ENCODE results near the gene GPR137.
A peak's percentile ranks its signal among the peaks of the same experiment; 100 is the strongest.

Gene GPR137, protein sequence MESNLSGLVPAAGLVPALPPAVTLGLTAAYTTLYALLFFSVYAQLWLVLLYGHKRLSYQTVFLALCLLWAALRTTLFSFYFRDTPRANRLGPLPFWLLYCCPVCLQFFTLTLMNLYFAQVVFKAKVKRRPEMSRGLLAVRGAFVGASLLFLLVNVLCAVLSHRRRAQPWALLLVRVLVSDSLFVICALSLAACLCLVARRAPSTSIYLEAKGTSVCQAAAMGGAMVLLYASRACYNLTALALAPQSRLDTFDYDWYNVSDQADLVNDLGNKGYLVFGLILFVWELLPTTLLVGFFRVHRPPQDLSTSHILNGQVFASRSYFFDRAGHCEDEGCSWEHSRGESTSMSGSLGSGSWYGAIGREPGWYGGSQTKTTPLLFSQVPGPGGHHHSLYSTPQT

DNA sequence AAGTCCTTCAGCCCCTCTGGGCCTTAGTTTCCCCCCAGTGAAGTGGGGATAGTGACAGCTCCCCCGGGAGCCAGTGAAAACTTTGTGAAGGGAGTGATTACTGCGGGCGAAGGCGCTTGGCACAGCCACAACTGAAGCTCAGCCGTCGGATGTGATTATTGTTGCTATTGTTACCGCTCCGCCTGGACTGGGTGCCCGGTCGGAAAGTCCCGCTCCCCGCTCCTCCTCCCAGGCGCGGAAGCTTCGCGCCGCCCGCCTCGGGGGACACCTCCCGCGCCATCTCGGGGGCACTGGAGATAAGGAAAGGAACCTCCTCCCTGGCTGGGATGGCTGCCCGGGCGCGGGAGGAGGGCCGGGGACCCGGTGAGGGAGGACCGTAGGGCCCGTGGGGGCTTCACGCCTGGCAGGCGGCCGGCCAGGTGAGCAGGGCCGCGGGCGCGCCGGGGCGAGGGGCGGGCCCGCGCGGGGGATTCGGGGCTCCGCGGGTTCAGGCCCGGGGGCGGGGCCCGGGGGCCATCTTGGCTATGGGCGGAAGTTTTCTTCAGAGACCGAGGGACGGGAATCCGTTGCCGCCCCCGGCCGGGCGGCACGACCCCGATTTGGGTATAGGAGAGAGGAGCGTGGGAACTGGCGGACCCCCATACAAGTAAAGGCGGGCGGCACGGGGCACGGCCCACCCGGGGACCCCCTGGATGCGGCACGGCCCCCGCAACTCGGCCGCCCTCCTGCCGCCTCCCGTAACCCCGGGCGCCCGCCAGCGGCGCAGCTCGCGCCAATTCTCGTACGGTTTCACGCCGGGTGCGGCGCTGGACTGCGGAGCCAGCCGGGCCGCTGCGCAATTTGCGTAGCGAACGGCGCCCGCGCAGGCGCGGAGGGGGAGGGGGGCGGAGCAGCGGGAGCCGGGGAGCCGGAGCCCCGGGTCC lies at the start of gene GPR137:
TSS of gene GPR137 (plus strand) at position 887 of the 923 bp plus-strand sequence. CDS start 677 bp downstream, outside the sequence.
- Histone ChIP-seq H3K9ac (ENCODE audit: low read depth, low read length) (0 out of 2 replicates have a peak within 1 kb of the TSS, but pooled peaks have one; percentile 12), H3K27me3 (ENCODE audit: control insufficient read depth, insufficient read depth, low read length) (peaks cover 17% of the 10 kb centered on the region), H3K9me3 (ENCODE audit: control insufficient read depth, insufficient read depth, low read length) (no peaks in the 10 kb centered on the region), H3K36me3 (ENCODE audit: control insufficient read depth, insufficient read depth, low read length) (no peaks in the 10 kb centered on the region), H3K4me3 (ENCODE audit: low read depth, low read length) (peak within 1 kb of the TSS; percentile 96), H3K27ac (ENCODE audit: low read depth, low read length) (peak within 1 kb of the TSS; percentile 85), H3K4me1 (ENCODE audit: control insufficient read depth, insufficient read depth, low read length) (peaks cover 5% of the 10 kb centered on the region; the same call in 1 of the 2 replicates)

- no peak overlapping the region for H3K9ac ChIP-seq (ENCODE audit: low read depth, low read length)
- H3K27ac ChIP-seq (ENCODE audit: low read depth, low read length): no peak overlapping the region
- no peaks in the 10 kb centered on the region for H3K9me3 ChIP-seq (ENCODE audit: control insufficient read depth, insufficient read depth, low read length)
- H3K4me3 ChIP-seq (ENCODE audit: low read depth, low read length): no peak overlapping the region
- peaks cover 9% of the 10 kb centered on the region for H3K4me1 ChIP-seq (ENCODE audit: control insufficient read depth, insufficient read depth, low read length)
- peaks cover 19% of the 10 kb centered on the region for H3K36me3 ChIP-seq (ENCODE audit: control insufficient read depth, insufficient read depth, low read length)
- H3K27me3 ChIP-seq (ENCODE audit: control insufficient read depth, insufficient read depth, low read length): no peaks in the 10 kb centered on the region; the same call in 1 of the 2 replicates
Measured at GRCh38 chr11:64237484-64237951, 48.1 kb upstream of the GPR137 start.

DNA sequence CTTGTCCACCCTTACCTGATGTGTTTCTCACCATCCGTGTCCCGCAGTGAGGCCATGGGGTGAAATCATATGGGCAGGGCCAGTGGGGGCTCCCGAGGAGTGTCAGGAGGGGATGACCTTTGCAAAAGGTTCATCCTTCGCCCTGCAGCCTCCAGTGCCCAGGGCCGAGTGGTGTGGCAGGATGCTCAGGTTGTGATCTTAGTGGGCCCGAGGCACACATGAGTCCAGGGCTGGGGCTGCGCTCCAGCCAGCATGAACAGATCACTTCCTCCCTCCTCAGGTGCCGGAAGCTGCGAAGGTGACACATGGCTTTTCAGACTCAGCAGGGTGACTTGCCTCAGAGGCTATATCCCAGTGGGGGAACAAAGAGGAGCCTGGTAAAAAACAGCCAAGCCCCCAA lies 47.6 kb upstream of the GPR137 start:
- Histone ChIP-seq H3K4me1 (ENCODE audit: control insufficient read depth, insufficient read depth, low read length) (peaks cover 9% of the 10 kb centered on the region), H3K27me3 (ENCODE audit: control insufficient read depth, insufficient read depth, low read length) (no peaks in the 10 kb centered on the region), H3K4me3 (ENCODE audit: low read depth, low read length) (no peak overlapping the region), H3K27ac (ENCODE audit: low read depth, low read length) (no peak overlapping the region), H3K36me3 (ENCODE audit: control insufficient read depth, insufficient read depth, low read length) (peaks cover 20% of the 10 kb centered on the region), H3K9me3 (ENCODE audit: control insufficient read depth, insufficient read depth, low read length) (no peaks in the 10 kb centered on the region), H3K9ac (ENCODE audit: low read depth, low read length) (no peak overlapping the region)

DNA sequence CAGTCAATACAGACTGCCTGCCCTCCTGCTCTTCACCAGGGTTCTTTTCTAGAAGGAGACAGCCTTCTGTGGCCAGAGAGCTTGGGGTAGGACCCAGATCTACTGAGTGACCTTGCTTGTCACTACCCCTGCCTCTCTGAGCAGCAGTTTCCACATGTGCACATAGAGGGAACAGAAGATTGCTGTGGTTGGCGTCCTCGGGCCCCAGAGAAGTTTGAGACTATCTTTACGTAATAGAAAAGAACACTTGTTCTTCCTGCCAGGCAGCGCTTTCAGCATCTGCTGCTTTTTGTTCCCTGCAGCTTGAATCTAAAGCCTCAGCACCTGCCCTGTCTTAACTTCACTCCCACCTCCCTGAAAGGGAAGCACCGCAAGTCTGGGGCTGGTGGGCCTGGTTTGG lies 46.6 kb upstream of the GPR137 start:
- H3K27me3 ChIP-seq (ENCODE audit: control insufficient read depth, insufficient read depth, low read length): no peaks in the 10 kb centered on the region

GRCh38 chr11:64239662-64240434 lies 45.8 kb upstream of the GPR137 start:
- Histone ChIP-seq H3K9ac (ENCODE audit: low read depth, low read length) (0 out of 2 replicates have a peak overlapping the region, but pooled peaks have one; percentile 76), H3K36me3 (ENCODE audit: control insufficient read depth, insufficient read depth, low read length) (peaks cover 34% of the 10 kb centered on the region), H3K27me3 (ENCODE audit: control insufficient read depth, insufficient read depth, low read length) (no peaks in the 10 kb centered on the region), H3K4me1 (ENCODE audit: control insufficient read depth, insufficient read depth, low read length) (peaks cover 4% of the 10 kb centered on the region), H3K9me3 (ENCODE audit: control insufficient read depth, insufficient read depth, low read length) (no peaks in the 10 kb centered on the region), H3K4me3 (ENCODE audit: low read depth, low read length) (peak overlapping the region; percentile 81), H3K27ac (ENCODE audit: low read depth, low read length) (peak overlapping the region; percentile 99)

More for the DNA sequence above, 46.6 kb upstream of the GPR137 start:
- H3K4me3 ChIP-seq (ENCODE audit: low read depth, low read length): no peak overlapping the region
- peaks cover 4% of the 10 kb centered on the region for H3K4me1 ChIP-seq (ENCODE audit: control insufficient read depth, insufficient read depth, low read length)
- H3K9ac ChIP-seq (ENCODE audit: low read depth, low read length): no peak overlapping the region
- no peak overlapping the region for H3K27ac ChIP-seq (ENCODE audit: low read depth, low read length)
- H3K9me3 ChIP-seq (ENCODE audit: control insufficient read depth, insufficient read depth, low read length): no peaks in the 10 kb centered on the region
- peaks cover 29% of the 10 kb centered on the region for H3K36me3 ChIP-seq (ENCODE audit: control insufficient read depth, insufficient read depth, low read length)

GRCh38 chr11:64240435-64241240 lies 45.0 kb upstream of the GPR137 start, which contains the start of gene FKBP2:
Gene FKBP2, plus strand, starts transcription at chr11:64241095. Its CDS starts 1,293 bp downstream, at chr11:64242388.
- Histone ChIP-seq H3K4me1 (ENCODE audit: control insufficient read depth, insufficient read depth, low read length) (peaks cover 4% of the 10 kb centered on the region), H3K27me3 (ENCODE audit: control insufficient read depth, insufficient read depth, low read length) (no peaks in the 10 kb centered on the region), H3K36me3 (ENCODE audit: control insufficient read depth, insufficient read depth, low read length) (peaks cover 35% of the 10 kb centered on the region), H3K4me3 (ENCODE audit: low read depth, low read length) (peak within 1 kb of the TSS; percentile 95), H3K9ac (ENCODE audit: low read depth, low read length) (peak within 1 kb of the TSS; percentile 82), H3K27ac (ENCODE audit: low read depth, low read length) (peak within 1 kb of the TSS; percentile 99), H3K9me3 (ENCODE audit: control insufficient read depth, insufficient read depth, low read length) (no peaks in the 10 kb centered on the region)

GRCh38 chr11:64241241-64241490 lies 44.5 kb upstream of the GPR137 start:
- H3K9me3 ChIP-seq (ENCODE audit: control insufficient read depth, insufficient read depth, low read length): no peaks in the 10 kb centered on the region
- H3K36me3 ChIP-seq (ENCODE audit: control insufficient read depth, insufficient read depth, low read length): peaks cover 35% of the 10 kb centered on the region
- peak overlapping the region; percentile 99 for H3K27ac ChIP-seq (ENCODE audit: low read depth, low read length)
- peak overlapping the region; percentile 95 for H3K4me3 ChIP-seq (ENCODE audit: low read depth, low read length)
- H3K4me1 ChIP-seq (ENCODE audit: control insufficient read depth, insufficient read depth, low read length): peaks cover 4% of the 10 kb centered on the region
- H3K27me3 ChIP-seq (ENCODE audit: control insufficient read depth, insufficient read depth, low read length): no peaks in the 10 kb centered on the region
- peak overlapping the region; percentile 81 for H3K9ac ChIP-seq (ENCODE audit: low read depth, low read length)

DNA sequence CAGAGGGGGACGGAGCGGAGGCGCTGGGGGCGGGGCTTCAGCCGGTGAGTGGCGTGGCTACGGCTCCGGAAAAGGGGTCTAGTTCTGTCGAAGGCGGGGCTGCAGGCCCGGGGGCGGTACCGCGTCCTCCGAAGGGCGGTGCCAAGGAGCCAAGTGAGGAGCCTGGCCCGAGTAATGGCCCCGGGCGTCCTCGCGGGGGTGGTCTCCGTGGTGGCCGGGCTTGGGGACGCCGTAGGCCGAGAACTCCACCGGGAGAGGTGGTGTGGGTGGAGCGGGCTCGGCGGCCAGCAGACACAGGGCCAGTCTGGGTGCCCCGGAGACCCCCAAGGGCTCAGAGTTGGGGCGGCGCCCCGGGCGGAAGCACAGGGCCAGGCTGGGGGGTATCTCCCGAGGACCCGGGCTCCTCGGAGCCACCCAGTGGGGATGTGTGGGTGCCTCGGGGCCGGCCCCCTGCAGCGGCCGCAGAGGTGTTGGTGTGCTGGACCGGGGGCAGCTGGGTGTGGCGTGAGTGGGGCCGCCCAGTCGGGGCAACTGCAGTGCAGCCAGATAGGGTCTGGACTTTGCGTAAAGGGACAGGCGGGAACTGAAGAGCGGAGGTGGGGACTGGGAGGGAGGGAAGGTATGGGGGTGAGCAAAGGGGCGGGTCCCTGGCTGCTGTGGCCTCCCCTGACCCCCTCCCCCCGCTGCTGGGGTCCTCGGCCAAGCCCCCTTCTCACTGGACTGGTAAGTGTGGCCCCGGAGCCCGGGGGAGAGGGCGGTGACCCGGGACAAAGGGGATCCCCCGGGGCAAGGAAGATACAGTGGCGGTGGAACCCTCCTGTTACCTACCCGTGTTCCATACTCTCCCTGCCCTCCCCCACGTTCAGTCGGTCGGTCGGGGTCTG lies 43.9 kb upstream of the GPR137 start:
- peak overlapping the region; percentile 90 for H3K27ac ChIP-seq (ENCODE audit: low read depth, low read length)
- H3K36me3 ChIP-seq (ENCODE audit: control insufficient read depth, insufficient read depth, low read length): peaks cover 35% of the 10 kb centered on the region
- no peaks in the 10 kb centered on the region for H3K9me3 ChIP-seq (ENCODE audit: control insufficient read depth, insufficient read depth, low read length)
- H3K27me3 ChIP-seq (ENCODE audit: control insufficient read depth, insufficient read depth, low read length): no peaks in the 10 kb centered on the region
- H3K4me1 ChIP-seq (ENCODE audit: control insufficient read depth, insufficient read depth, low read length): peaks cover 4% of the 10 kb centered on the region
- peak overlapping the region; percentile 95 for H3K4me3 ChIP-seq (ENCODE audit: low read depth, low read length)
- peak overlapping the region; percentile 82 for H3K9ac ChIP-seq (ENCODE audit: low read depth, low read length)

- no peaks in the 10 kb centered on the region for H3K27me3 ChIP-seq (ENCODE audit: control insufficient read depth, insufficient read depth, low read length)
- no peak overlapping the region for H3K27ac ChIP-seq (ENCODE audit: low read depth, low read length)
- peaks cover 25% of the 10 kb centered on the region for H3K36me3 ChIP-seq (ENCODE audit: control insufficient read depth, insufficient read depth, low read length)
- H3K9ac ChIP-seq (ENCODE audit: low read depth, low read length): no peak overlapping the region
- H3K4me3 ChIP-seq (ENCODE audit: low read depth, low read length): no peak overlapping the region; the same call in 1 of the 2 replicates
- peaks cover 12% of the 10 kb centered on the region for H3K4me1 ChIP-seq (ENCODE audit: control insufficient read depth, insufficient read depth, low read length)
- no peaks in the 10 kb centered on the region for H3K9me3 ChIP-seq (ENCODE audit: control insufficient read depth, insufficient read depth, low read length)
Measured at GRCh38 chr11:64243236-64243854, 42.3 kb upstream of the GPR137 start.
